Measurements from ENCODE around the gene SERTAD2. TPM values are rescaled to one million over a fixed set of nuclear protein-coding genes. Genes with fewer than 3 reads are reported as not detected.

SERTAD2 gene
- polyA plus RNA-seq, 4 donors, result 24.0 to 31.1 (median 26.9) TPM

DNA sequence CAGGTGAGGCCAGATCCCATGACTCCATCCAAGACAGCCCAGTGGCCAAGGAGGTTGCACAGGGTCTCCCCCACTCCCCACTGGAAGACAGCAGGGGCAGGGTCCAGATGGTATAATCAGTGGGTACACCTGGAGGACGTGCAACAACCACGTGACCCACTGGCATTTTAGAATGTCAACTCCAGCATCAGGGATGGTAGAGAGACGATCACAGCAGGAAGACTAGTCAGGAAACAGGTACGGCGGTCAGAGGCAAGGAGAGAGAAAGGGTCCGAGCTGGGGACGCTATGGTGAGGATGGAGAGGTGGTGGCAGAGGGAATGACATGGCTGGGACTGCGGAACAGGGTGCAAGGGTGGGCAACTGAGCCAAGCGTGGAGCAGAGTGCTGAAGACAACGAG lies 23.0 kb downstream of the SERTAD2 start:
- no peak for DNase-seq (ENCODE audit: low read depth in 4 of 4, low spot score in 3 of 4)

DNA sequence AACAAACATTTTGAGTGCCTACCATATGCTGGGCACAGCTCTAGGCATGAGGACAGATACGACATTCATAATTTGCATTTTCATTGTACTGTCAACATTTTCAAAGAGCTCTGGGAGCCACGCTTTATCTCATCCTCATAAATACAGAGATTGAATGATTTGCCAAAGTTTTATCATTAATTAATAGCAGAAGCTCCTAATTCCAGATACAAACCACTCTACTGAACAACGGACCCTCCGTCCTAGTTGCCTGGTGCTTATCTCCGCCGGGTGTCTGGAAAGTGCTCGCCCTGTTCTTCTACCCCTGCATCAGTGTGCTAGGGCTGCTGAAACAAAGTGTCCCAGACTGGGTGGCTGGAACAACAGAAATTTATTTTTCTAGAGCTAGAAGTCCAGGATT lies 23.8 kb downstream of the SERTAD2 start:
- DNase-seq (ENCODE audit: low read depth in 4 of 4, low spot score in 3 of 4), result no peak

DNA sequence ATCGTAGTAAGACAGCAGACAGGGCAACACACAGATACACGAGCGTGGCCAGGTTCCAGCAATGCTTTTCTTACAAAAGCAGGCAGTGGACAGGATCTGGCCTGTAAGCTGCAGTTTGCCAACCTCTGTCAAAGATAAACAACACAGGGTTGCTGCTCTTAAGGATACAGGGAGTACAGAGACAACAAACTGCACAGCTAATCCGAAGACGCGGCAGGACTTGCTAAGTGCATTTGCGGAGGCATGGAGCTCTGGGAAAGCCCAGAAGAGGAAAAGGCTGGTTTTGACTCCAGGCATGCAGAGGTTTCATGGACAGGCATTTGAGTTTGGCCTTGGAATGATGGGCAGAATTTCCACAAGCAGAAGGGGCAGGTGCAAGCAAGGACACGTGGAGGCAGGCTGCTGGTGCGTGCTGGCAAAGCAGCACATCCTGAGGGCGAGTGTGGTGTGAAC lies 24.4 kb downstream of the SERTAD2 start:
- DNase-seq (ENCODE audit: low read depth in 4 of 4, low spot score in 3 of 4), result no peak

DNA sequence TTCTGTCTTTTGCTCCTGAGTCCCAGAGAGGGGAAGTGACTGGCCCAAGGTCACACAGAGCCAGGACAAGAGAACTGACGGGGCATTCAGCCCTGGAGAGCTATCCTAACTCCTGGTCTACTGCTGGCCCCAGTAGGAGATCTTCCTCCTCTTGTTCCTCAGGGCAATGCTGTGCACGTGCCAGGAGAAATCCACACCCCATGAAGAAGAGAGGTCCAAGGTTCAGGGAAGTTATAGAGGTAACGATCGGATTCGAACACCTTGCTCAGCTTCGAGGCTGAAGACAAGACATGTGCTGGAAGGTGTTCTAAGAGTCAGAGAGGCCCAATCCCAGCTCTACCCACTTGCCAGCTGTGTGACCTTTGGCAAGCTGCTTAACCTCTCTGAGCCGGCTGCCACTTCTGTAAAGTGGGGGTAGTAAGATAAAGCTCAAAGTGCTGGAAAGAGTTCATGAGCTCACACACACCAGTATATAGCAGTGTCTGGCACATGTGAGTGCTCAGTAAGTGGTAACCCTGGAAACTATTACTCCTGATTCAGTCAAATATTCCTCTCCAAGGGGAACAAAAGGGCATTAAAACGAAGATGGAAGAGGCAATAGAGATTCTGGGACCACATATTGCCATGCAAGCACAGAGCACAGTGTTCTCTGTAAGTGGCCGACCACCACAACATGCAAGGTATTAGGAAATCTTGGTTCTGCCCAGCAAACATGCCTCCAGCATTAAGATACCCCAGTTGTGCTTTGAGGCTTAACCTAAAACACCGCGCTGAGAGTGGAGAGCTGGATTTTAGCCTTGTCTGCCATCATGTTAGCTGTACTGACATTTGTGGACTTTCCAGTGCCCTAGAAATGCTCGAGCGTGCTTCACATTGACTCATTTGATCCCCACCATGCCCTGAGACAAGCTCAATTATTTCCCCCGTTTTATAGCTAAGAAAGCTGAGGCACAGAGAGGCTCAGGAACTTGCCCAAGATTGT lies 25.6 kb downstream of the SERTAD2 start:
- DNase-seq (ENCODE audit: low read depth in 4 of 4, low spot score in 3 of 4), result no peak

DNA sequence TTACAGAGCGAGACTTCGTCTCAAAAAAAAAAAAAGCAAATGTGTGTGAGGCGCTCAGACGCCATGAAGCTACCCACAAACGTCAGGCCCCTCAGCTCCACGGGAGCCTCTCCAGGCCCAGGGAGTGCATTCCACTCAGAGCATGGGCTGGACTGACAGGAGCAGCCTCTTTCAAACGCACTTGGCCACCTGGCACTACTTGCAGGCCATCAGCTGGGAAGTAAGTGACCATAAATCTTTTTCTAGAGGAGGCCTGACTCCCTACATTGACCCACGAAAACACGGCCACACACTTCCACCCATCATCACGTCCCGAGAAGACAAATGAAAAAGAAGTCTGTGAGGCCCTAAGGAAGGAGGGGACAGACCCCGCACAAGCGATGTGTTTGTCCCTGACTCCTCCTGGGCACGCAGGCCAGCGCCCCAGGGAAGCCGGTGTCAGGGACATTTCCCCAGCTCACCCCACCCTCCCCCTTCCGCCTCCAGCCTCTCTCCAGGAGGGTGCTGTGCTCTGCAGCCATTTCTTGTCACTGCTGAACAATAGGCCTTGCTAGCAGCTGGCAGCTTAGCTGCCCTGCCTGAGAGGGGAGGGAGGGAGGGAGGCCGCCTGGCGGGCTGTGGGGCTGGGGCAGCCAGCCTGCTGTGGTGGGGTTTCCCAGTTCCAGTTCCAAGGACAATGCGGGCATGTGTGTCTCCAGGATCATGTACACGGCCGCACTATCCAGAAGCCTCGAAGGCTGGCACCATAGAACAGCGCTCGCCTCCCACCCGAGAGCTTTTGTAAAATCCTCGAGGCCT lies 26.6 kb downstream of the SERTAD2 start:
- no peak for DNase-seq (ENCODE audit: low read depth in 4 of 4, low spot score in 3 of 4)

DNA sequence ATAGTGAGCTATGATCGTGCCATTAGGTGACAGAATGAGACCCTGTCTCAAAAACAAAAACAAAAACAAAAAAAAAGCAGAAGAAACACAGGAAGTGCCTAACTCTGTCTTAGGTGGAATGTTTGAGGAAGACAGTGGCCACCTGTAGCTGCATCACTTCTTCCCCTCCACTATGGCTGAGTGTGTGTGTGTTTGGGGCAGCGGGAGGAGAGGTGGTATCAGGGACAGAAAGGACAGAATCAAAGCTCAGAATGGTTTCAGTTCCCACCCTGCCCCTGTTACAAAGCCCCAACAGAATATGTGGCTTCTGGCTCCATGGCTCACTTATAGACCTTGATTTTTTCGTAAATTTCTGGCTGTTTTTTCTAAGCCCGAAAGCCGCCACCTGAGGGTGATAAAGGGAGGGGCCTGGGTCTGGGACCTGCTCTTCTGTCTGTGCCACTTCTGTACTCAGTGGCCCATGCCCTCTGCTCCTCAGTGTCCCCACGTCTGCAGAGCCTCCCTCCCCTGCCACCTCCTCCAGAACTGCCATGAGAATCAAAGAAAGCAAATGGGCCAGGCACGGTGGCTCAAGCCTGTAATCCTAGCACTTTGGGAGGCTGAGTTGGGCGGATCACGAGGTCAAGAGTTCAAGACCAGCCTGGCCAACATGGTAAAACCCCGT lies 27.4 kb downstream of the SERTAD2 start:
- no peak for DNase-seq (ENCODE audit: low read depth in 4 of 4, low spot score in 3 of 4)

DNA sequence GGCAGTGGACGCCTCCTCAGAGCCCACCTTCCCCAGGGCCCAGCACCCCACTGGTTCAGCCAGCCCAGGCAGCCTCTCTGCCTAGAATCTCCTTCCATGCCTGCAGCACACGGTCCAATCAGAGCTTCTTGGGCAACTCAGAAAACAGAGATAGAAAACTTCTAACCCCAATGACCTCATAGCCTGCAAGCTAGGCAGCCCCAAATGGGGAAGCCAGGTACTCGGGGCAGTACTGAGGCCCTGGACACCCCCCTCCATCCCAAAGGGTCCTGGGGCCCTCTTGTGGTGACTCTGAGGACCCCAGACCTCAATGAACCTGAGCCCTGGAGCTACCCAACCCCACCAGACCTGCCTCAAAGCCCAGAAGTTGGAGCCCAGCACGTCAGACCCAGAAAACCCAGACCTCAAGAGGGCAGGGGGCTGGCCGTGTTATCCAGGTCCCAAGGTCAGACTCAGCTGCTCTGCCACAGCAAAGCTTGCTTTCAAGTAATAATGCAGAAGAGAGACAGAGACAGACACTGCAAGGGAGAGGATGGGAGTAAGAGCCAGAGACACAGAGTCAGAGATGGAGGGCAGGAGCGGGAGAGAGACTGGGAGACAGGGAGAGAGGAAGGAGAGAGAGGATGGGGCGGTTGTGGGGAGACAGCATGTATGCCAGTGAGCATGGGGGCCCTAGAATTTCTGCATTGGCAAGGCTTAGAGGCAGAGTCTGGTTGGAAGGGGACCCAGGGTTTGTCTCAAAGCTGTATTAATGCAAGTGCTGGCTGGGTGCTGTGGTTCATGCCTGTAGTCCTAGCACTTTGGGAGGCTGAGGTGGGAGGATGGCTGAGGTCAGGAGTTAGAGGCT lies 28.2 kb downstream of the SERTAD2 start:
- DNase-seq (ENCODE audit: low read depth in 4 of 4, low spot score in 3 of 4), result no peak

DNA sequence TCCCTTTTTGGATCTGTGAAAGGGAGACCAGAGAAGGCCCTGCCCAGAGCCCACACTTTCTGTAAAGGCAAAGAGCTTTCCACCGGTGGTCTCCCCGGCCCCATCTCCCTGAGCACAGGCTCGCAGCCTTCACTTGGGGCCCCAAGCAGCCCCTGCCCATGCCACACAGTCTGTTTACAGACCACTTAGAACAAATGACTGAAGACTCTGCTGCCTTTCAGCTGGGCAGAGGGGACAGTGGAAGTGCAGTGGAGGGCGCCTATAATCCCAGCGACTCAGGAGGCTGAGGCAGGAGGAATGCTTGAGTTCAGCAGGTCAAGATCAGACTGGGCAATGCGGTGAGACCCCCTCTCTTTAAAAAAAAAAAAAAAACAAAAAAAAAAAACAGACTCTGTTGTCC lies 28.9 kb downstream of the SERTAD2 start:
- no peak for DNase-seq (ENCODE audit: low read depth in 4 of 4, low spot score in 3 of 4)

DNA sequence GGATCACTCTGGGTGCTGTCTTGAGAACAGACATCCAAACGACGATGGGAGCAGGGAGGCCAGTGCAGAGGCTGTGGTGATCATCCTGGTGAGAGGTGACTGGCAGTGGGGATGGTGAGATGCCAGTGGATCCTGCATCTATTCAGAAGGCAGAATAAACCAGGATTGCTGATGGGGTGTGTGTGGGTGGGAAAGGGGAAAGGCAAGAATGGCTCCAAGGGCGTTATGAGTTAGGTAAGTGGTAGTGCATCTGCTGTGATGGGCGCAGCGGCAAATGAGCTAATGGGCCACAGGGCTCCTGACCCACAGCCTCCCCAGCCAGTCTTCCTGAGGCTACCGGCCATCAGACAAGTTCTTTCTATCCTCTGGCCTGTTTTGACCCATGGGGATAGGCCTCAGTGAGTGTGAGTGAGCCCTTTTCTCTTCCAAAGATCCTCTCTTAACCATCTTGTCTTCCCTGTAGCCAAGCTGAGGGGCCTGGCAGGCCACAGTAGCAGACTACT lies 29.6 kb downstream of the SERTAD2 start:
- no peak for DNase-seq (ENCODE audit: low read depth in 4 of 4, low spot score in 3 of 4)

DNA sequence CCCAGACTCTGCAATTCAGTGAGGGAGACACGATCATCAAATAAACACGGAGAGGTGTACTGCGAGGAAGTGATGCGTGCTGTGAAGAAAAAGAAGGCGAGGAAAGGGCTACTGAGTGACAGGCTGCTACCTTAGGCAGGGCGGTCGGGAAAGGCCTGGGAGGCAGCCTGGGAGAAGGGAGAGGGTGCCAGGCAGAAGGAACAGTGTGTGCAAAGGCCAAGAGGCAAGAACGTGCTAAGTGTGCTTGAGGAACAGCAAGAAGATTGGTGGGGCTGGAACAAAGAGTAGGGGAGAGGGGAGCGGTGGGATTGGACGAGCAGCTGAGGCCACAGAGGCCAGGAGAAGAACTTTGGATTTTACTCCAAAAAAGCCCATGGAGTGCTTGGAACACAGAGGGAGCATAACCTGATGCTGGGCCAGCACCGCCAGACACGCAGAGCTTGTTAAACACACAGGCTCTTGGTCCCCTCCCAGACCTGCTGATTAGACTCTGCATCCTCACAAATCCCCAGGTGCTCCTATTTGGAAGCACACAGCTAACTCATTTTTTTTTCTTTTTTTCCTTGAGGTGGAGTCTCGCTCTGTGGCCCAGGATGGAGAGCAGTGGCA lies 30.4 kb downstream of the SERTAD2 start:
- DNase-seq (ENCODE audit: low read depth in 4 of 4, low spot score in 3 of 4), result no peak

DNA sequence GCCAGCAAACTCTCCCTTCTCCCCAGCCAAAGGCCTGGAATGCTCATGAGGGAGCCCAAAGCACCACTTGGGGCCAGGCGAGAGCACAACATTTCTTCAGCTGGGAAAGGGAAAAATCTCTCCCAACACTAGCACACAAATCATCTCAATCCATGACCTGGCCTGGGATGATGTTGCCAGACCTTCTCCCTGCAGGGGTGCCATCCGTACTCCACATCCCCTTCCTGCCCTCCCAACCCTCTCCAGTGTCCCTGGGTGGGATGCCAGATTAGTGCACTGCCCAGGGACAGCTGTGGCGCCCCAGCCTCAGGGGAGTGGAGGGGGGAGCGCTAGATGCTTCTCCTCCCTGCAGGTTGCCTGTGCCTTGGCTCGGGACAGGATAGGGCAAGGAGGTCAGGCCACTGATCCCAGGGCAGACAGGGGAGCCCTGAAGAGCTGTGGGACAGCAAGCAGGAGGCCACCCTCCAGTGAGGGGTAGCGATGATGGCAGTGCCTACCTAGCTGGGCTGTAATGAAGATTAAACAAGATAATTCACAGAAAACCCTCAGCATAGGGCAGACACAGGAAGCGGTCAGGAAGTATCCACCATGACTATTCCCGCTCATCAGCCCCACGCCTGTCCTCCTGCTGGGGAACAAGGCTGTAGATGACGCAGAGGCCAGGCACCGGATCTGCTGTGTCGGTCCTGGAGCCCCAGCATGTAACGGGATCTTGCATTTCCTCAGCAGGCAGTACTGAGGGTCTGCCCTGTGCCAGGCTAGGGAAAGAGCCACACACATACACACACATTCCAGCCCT lies 31.1 kb downstream of the SERTAD2 start:
- no peak for DNase-seq (ENCODE audit: low read depth in 4 of 4, low spot score in 3 of 4)

DNA sequence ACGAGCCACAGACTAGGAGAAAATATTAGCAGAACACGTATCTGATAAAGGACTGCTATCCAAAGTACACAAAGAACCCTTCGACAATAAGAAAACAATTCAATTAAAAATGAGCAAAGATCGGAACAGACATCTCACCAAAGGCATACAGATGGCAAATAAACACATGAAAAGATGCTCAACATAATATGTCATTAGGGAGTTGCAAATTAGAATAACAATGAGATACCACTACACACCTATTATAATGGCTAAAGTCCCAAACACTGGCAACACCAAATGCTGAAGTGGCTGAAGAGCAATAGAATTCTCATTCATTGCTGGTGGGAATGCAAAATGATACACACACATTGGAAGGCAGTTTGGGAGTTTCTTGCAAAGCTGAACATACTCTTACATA lies 33.1 kb downstream of the SERTAD2 start:
- no peak for DNase-seq (ENCODE audit: low read depth in 4 of 4, low spot score in 3 of 4)

DNA sequence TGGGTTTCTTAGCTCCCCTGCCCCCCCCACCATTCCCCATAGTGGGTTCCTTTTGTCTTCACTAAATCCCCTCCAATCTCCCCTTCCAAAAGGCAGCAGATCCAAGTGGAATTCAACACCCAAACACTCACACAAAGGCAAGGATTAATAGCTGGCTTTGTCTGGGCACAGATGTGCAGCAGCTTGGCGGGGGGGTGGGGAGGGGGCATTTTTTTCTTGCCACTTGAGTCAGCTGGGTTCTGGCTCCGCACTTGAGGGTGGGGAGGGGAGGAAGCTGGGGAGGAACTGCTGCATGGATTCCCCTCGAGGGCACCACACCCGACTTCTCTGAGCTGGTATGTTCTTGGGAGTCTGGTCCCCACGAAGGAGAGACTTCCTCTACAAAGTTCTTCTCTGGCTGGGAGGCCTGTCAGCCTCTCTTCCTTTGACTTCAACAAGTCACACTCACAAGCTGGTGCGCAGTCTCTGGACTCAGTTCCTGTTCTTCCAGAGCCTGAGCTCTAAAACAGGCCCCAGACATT lies 36.0 kb downstream of the SERTAD2 start:
- DNase-seq (ENCODE audit: low read depth in 4 of 4, low spot score in 3 of 4), result no peak

DNA sequence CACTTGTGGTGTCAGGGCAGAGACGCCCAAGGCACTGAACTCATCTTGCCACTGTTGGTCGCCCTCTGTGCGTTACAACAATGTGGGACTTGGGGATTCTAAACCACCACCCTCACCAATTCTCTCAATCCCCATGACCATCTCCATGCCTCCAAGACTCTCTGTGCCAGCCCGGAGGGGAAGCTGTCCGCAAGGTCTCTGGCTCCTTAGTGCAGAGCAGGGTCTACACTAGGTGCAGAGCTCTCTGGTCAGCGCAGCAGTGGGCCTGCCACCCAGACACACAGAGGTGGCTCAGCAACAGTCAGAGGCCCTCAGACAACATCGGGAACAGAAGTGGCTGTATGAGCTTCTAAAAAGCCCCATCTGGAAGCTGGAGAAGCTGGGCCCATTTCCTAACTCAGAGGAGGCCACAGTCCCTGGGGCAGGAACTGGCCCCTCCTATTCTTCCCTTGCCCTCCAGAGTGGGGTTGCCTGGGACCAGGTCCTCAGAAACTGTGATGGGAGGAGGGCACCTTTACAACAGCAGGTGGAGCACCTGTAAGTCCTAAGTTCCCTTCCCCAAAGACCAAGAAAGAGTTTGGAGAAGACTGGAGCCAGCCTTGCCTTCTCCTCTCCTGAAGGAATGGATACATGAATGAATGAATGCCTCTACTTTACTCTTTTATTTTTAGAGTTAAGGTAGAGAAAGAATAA lies 37.7 kb downstream of the SERTAD2 start:
- DNase-seq (ENCODE audit: low read depth in 4 of 4, low spot score in 3 of 4), result no peak

DNA sequence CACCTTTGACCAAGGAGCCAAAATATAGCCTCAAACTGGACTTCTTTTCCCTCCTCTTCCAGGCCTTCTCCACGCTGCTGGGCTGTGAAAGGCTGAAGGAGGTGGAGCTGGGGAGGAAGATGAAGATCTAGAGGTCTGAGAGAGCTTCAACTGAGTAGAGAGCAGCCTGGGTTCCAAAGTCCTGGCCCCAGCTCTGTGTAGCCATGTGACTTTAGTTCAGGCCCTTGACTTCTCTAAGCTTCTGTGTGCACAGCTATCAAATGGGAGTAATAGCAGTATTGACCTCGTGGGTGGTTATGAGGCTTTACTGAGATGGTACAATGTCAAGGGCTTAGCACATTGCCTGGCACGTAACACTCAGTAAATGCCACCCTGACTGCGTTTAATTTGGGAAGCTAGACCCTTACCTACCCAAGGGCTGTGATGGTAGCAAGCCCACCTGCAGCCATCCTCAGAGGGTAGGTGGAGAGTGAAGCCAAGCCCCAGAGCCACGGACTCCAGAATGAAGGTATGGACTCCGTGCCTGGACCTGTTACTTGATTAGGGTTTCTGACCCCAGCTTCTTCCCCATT lies 38.4 kb downstream of the SERTAD2 start:
- DNase-seq (ENCODE audit: low read depth in 4 of 4, low spot score in 3 of 4), result no peak

DNA sequence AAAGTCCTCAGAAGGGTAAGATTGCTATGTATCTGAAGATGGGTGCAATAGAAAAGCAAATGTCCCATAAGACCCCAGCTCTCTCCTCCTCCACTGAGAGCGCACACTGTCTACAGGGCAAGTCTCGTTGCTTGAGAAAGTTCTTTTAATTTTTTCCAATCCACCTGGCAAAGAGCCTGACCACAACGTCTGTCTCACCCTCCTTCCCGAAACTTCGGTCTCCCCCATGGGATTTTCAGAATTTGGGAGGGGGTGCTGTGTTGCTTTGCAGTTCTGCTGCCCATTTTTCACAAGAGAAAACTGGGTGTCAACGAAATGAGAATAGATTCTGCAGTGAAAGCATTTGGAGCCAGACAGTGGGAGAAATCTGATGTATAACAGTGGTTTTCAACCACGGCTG lies 40.4 kb downstream of the SERTAD2 start:
- DNase-seq (ENCODE audit: low read depth in 4 of 4, low spot score in 3 of 4), result no peak

DNA sequence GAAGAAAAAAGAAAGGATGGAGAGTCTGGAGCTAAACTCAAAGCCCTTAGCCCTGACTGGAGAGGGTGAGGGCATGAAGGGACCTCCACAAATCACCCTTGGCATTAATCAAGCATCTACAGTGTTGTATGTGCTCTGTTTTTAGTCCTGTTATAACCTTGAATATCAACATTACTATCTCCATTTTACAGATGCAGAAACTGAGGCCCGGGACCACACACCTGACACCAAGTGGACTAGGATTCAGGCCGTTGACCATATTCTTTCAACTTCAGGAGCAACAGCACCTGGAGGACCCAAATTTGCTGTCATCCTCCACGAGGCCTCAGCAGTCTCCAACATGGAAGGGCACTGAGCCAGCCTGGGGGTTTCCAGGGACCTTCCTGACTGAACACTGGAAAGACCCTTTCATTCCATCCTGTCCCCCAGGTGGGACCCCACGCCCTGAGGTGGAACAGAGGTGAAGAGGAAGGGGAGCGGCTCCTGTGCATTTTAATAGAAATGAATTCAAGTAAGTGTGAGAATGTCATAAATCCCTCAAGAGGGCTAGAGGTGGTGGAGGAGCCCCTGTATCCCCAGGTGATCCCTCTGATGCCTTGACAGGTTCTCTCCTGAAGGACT lies 41.0 kb downstream of the SERTAD2 start:
- no peak for DNase-seq (ENCODE audit: low read depth in 4 of 4, low spot score in 3 of 4)

All from left renal pelvis (tissue), 4 donors.